Measurements from ENCODE around the gene ZNF184.

Gene ZNF184

DNA sequence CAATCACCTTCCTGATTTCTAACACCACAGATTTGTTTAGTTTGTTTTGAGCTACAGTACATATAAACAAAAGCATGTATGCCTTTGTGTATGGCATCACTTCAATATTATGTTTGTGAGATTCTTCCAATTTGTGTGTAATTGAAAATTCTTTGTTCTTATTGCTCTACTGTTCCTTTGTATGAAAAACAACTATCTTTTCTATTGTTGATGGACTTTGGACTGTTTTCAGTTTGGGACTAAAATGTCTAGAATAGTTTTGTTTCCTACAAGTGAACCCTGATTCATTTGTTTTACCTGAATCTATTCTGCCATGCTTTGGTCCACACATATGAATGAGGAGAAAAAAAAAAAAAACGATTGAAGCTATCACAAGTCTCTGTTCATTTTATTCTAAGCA, 21.2 kb upstream of the ZNF184 start:
- Histone ChIP-seq H3K4me1 (ENCODE audit: control insufficient read depth in 1 of 2, insufficient read depth in 1 of 2, low read depth in 1 of 2, low read length in 1 of 2) (peaks cover 0 to 4% of the 10 kb centered on the region in 2 experiments), H3K27me3 (peaks cover 87% of the 10 kb centered on the region), H3K27ac (no peak overlapping the region), H3K36me3 (no peaks in the 10 kb centered on the region), H3K4me3 (ENCODE audit: low read depth in 1 of 2, low read length in 1 of 2) (no peak overlapping the region), H3K9me3 (no peaks in the 10 kb centered on the region)
- TF ChIP-seq, protein P1, sequence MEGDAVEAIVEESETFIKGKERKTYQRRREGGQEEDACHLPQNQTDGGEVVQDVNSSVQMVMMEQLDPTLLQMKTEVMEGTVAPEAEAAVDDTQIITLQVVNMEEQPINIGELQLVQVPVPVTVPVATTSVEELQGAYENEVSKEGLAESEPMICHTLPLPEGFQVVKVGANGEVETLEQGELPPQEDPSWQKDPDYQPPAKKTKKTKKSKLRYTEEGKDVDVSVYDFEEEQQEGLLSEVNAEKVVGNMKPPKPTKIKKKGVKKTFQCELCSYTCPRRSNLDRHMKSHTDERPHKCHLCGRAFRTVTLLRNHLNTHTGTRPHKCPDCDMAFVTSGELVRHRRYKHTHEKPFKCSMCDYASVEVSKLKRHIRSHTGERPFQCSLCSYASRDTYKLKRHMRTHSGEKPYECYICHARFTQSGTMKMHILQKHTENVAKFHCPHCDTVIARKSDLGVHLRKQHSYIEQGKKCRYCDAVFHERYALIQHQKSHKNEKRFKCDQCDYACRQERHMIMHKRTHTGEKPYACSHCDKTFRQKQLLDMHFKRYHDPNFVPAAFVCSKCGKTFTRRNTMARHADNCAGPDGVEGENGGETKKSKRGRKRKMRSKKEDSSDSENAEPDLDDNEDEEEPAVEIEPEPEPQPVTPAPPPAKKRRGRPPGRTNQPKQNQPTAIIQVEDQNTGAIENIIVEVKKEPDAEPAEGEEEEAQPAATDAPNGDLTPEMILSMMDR (IDR thresholded peaks at IDR 0.05), result no peak

DNA sequence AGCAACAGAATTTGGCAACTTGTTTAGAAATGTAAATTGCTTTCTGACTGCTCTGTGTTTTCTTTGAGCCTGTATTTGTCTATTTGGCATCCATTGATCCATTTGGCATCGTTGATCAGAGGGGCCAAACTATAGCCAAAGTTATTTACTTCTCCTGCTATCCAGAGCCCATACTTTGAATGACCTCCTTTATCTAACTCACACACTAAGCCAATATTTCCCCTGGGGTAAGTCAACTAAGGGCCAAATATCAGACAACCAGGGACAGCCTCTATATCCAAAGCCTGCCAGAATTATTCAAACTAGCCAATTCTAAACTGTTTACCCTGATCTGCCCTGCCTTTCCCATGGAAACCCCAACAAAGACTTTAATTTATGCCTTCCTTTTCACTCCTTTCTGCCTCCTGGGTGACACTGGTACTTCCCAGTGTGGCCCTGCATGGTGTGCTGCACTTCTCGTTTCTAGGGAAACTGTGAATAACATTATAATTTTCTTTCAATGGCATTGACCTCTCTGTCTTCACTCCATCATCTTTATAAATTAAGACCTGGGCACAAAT, 19.8 kb upstream of the ZNF184 start:
- Histone ChIP-seq H3K36me3 (no peaks in the 10 kb centered on the region), H3K9me3 (no peaks in the 10 kb centered on the region), H3K4me3 (ENCODE audit: low read depth in 1 of 2, low read length in 1 of 2) (no peak overlapping the region), H3K4me1 (ENCODE audit: control insufficient read depth in 1 of 2, insufficient read depth in 1 of 2, low read depth in 1 of 2, low read length in 1 of 2) (peaks cover 0 to 4% of the 10 kb centered on the region in 2 experiments), H3K27ac (no peak overlapping the region), H3K27me3 (peaks cover 73% of the 10 kb centered on the region)
- TF ChIP-seq, protein P1 (IDR thresholded peaks at IDR 0.05), result no peak

DNA sequence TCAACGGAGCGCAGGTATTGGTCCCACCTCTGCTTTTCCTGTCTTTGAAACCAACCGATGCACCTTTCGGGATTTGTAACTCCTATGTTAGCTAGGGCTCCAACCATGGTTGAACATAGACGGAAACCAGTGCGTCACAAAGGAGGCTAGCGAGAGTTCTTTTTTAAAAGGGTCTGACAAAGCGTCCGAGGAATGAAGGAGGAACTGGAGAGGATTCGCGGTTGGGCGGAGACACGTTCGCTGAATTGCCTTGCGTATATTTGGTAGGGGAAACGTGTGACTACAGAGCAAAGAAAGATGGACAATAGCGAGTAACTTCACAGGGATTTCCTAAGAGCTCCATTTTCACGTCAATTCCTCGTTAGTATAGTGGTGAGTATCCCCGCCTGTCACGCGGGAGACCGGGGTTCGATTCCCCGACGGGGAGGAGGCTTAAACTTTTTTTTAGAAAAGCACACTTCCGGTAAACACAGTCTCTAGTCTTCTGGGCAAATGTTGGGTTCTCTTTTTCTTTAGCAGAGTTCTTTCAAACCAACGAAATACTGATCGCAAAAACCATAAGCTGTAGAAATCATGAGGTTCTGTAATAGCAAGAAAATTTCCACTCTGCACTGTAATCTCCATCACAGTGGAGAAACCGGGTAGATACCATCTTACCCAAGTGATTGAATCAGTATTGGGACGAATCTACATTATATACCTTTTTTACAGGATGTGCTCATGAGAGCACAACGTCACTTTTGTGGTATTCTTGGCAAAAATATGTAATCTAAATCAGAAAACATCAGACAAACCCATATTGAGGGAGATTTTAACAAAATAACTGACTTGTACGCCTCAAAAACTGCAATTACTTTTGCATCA, 6.6 kb upstream of the ZNF184 start:
- Histone ChIP-seq H3K4me3 (ENCODE audit: low read depth in 1 of 2, low read length in 1 of 2) (peak overlapping the region; percentile 58 to 68), H3K36me3 (no peaks in the 10 kb centered on the region), H3K27me3 (peaks cover 14% of the 10 kb centered on the region), H3K4me1 (ENCODE audit: control insufficient read depth in 1 of 2, insufficient read depth in 1 of 2, low read depth in 1 of 2, low read length in 1 of 2) (peaks cover 14 to 15% of the 10 kb centered on the region in 2 experiments), H3K27ac (peak overlapping the region; percentile 80), H3K9me3 (no peaks in the 10 kb centered on the region)
- TF ChIP-seq, protein P1 (IDR thresholded peaks at IDR 0.05), result no peak

DNA sequence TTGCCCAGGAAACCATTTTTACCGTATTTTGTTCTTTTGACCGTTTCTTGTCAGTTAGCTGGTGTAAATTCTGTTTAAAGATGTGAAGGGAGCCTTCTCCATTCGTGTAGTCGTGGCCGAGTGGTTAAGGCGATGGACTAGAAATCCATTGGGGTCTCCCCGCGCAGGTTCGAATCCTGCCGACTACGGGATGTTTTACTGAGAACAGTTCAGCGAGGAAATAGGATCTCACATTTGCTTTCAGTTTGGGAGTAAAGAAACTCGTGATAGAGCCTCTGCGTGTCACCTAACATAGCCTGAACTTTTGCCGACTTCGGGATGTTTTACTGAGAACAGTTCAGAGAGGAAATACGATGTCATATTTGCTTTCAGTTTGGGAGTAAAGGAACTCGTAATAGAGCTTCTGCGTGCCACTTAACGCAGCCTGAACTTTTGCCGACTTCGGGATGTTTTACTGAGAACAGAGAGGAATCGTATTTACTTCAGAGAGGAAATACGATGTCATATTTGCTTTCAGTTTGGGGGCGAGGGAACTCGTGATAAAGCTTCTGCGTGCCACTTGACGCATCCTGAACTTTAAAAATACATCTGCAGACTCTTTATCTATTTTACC, 5.9 kb upstream of the ZNF184 start:
- peaks cover 14% of the 10 kb centered on the region for H3K27me3 ChIP-seq
- H3K4me3 ChIP-seq (ENCODE audit: low read depth in 1 of 2, low read length in 1 of 2), result peak overlapping the region; percentile 58 to 68
- TF ChIP-seq, protein P1 (IDR thresholded peaks at IDR 0.05), result no peak
- no peaks in the 10 kb centered on the region for H3K9me3 ChIP-seq
- peak overlapping the region; percentile 80 for H3K27ac ChIP-seq
- peaks cover 14 to 15% of the 10 kb centered on the region in 2 experiments for H3K4me1 ChIP-seq (ENCODE audit: control insufficient read depth in 1 of 2, insufficient read depth in 1 of 2, low read depth in 1 of 2, low read length in 1 of 2)
- H3K36me3 ChIP-seq, result no peaks in the 10 kb centered on the region

DNA sequence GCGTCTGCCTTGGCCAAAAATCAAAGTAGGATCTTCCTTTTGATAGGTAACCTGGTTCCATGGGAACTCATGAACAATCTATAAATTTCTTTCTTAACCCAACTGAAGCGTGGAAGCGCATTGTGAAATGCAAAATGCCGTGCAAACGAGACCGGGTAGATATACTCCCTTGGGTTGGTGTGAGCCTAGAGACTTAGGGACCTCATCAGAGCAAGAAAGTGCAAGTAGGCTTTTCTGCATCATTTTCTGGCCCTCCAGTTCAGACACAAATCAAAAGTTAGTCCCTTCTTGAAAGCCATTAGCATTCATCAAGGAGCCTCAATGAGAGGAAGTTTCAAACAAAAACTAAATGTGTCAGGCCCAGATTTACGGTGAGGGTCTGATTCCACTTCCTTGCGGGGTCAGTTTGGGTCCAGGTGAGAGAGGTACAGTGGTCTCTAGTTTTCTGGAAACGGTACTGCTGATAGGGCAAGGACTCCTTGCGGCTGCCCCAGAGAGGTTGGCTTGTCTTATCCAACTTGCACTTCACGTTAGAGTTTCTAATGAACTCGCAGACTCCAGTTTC, 5.3 kb upstream of the ZNF184 start:
- peaks cover 15 to 19% of the 10 kb centered on the region in 2 experiments for H3K4me1 ChIP-seq (ENCODE audit: control insufficient read depth in 1 of 2, insufficient read depth in 1 of 2, low read depth in 1 of 2, low read length in 1 of 2)
- H3K27me3 ChIP-seq, result peaks cover 14% of the 10 kb centered on the region
- H3K27ac ChIP-seq, result peak overlapping the region; percentile 80
- H3K9me3 ChIP-seq, result no peaks in the 10 kb centered on the region
- TF ChIP-seq, protein P1 (IDR thresholded peaks at IDR 0.05), result no peak
- H3K36me3 ChIP-seq, result no peaks in the 10 kb centered on the region
- peak overlapping the region; percentile 58 to 68 for H3K4me3 ChIP-seq (ENCODE audit: low read depth in 1 of 2, low read length in 1 of 2)

Measured in neutrophil (primary cell).